NT2/D1 (cell line): ENCODE results near the gene ARHGEF10L.

Experiments used
- SUZ12 ChIP-seq: IDR thresholded peaks from 2 replicates; pipeline ENCODE4 v1.6.1; 2011; ENCODE audit not compliant: insufficient read length, insufficient read depth; ENCODE audit errors: extremely low read depth
- YY1 ChIP-seq: IDR thresholded peaks from 2 replicates; pipeline ENCODE4 v1.6.1; 2011; ENCODE audit not compliant: insufficient read length, insufficient read depth

- TF ChIP-seq YY1 (no peak), SUZ12 (no peak)
Observed at GRCh38 chr1:17546946-17547670, 7.6 kb downstream of the ARHGEF10L start.
